ENCODE data around the gene PCYT2. TPM values are rescaled to one million over a fixed set of nuclear protein-coding genes. Genes with fewer than 3 reads are reported as not detected.

Gene PCYT2
- total RNA-seq, 1 donor from 2014 or later, result 6.8 TPM

DNA sequence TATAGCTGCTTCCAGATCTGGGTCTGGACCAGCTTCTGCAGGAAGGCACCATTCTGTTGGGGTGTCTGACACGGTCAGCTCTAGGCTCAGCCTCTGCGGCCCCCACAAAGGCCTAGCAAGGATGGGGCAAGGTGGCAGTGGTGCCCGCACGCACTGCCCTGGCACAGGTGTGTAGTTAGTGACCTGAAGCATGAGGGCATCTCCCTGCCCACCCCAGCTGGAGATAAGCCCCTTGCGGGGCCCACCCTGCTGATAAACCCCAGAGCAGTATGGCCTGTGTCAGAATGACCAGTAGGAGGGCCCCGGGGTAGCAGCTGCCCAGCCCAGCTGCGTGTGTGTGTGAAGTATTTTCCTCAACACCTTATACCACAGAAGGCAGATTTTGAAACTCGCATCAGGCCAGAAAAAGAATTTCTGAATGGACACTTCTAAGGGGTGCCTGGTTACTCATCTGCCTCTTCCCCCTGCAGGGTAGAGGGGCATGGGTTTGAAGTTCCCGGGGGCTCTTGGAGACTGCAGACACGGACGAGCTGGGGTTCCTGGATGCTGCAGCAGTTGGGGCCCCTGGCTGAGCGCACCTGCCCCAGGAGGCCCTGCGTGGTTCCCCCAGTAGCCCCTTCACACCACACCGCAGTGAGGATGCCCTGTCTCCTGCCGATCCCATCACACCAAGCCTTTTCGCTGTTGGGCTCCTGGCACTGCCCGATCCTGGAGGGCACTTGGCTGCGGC is 44.6 kb downstream of the PCYT2 start:
- TF ChIP-seq EZH2 (IDR thresholded peaks at IDR 0.05) (no peak), EZH2phosphoT487 (IDR thresholded peaks at IDR 0.05) (no peak)
- TF ChIP-seq, protein P1, sequence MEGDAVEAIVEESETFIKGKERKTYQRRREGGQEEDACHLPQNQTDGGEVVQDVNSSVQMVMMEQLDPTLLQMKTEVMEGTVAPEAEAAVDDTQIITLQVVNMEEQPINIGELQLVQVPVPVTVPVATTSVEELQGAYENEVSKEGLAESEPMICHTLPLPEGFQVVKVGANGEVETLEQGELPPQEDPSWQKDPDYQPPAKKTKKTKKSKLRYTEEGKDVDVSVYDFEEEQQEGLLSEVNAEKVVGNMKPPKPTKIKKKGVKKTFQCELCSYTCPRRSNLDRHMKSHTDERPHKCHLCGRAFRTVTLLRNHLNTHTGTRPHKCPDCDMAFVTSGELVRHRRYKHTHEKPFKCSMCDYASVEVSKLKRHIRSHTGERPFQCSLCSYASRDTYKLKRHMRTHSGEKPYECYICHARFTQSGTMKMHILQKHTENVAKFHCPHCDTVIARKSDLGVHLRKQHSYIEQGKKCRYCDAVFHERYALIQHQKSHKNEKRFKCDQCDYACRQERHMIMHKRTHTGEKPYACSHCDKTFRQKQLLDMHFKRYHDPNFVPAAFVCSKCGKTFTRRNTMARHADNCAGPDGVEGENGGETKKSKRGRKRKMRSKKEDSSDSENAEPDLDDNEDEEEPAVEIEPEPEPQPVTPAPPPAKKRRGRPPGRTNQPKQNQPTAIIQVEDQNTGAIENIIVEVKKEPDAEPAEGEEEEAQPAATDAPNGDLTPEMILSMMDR (IDR thresholded peaks at IDR 0.05), result no peak
- H3K9me3 Mint-ChIP-seq, result no peaks in the 10 kb centered on the region
- Histone ChIP-seq H3K79me2 (ENCODE audit: low read depth) (peaks cover 45% of the 10 kb centered on the region), H3K4me2 (no peak overlapping the region), H3K4me1 (peaks cover 9% of the 10 kb centered on the region), H3K27ac (peak overlapping the region; percentile 39), H3K27me3 (no peaks in the 10 kb centered on the region), H3K4me3 (no peak overlapping the region), H4K20me1 (ENCODE audit: low read depth) (peaks cover 52% of the 10 kb centered on the region), H2AFZ (replicated peaks) (no peak overlapping the region), H3F3A (ENCODE audit: low read depth) (peaks cover 59% of the 10 kb centered on the region), H3K9ac (no peak overlapping the region), H3K9me3 (ENCODE audit: low read depth) (no peaks in the 10 kb centered on the region), H3K36me3 (no peaks in the 10 kb centered on the region)
- no peak for DNase-seq (ENCODE audit: low spot score)
- peaks cover 6% of the 10 kb centered on the region for H3K36me3 Mint-ChIP-seq
- no peak overlapping the region for H3K27ac Mint-ChIP-seq
- H3K27me3 Mint-ChIP-seq (ENCODE audit: insufficient read depth, low read depth), result peaks cover 7% of the 10 kb centered on the region
- no peak overlapping the region for H3K4me3 Mint-ChIP-seq
- peaks cover 14% of the 10 kb centered on the region for H3K4me1 Mint-ChIP-seq

GRCh38 chr17:81865733-81866439 is 45.3 kb downstream of the PCYT2 start:
- Mint-ChIP-seq H3K9me3 (no peaks in the 10 kb centered on the region), H3K4me1 (peaks cover 14% of the 10 kb centered on the region), H3K36me3 (peaks cover 6% of the 10 kb centered on the region), H3K27me3 (ENCODE audit: insufficient read depth, low read depth) (peaks cover 10% of the 10 kb centered on the region), H3K27ac (no peak overlapping the region), H3K4me3 (peak overlapping the region; percentile 38)
- no peak overlapping the region for H3K27ac ChIP-seq
- DNase-seq (ENCODE audit: low spot score), result no peak
- H3K36me3 ChIP-seq, result no peaks in the 10 kb centered on the region
- H3K9me3 ChIP-seq (ENCODE audit: low read depth), result no peaks in the 10 kb centered on the region
- no peaks in the 10 kb centered on the region for H3K27me3 ChIP-seq
- peaks cover 46% of the 10 kb centered on the region for H3K79me2 ChIP-seq (ENCODE audit: low read depth)
- no peak overlapping the region for H3K9ac ChIP-seq
- peaks cover 9% of the 10 kb centered on the region for H3K4me1 ChIP-seq
- TF ChIP-seq, protein P1 (IDR thresholded peaks at IDR 0.05), result no peak
- no peak for TF ChIP-seq EZH2phosphoT487 (IDR thresholded peaks at IDR 0.05)
- no peak for TF ChIP-seq EZH2 (IDR thresholded peaks at IDR 0.05)
- peaks cover 52% of the 10 kb centered on the region for H4K20me1 ChIP-seq (ENCODE audit: low read depth)
- H2AFZ ChIP-seq (replicated peaks), result no peak overlapping the region
- no peak overlapping the region for H3K4me2 ChIP-seq
- peaks cover 65% of the 10 kb centered on the region for H3F3A ChIP-seq (ENCODE audit: low read depth)
- H3K4me3 ChIP-seq, result no peak overlapping the region

GRCh38 chr17:81865358-81865732 is 45.9 kb downstream of the PCYT2 start:
- Mint-ChIP-seq H3K27me3 (ENCODE audit: insufficient read depth, low read depth) (peaks cover 11% of the 10 kb centered on the region), H3K4me1 (peaks cover 16% of the 10 kb centered on the region), H3K27ac (no peak overlapping the region), H3K4me3 (peak overlapping the region; percentile 38), H3K9me3 (no peaks in the 10 kb centered on the region), H3K36me3 (peaks cover 6% of the 10 kb centered on the region)
- H2AFZ ChIP-seq (replicated peaks), result no peak overlapping the region
- peaks cover 42% of the 10 kb centered on the region for H3K79me2 ChIP-seq (ENCODE audit: low read depth)
- no peak overlapping the region for H3K27ac ChIP-seq
- H3K9me3 ChIP-seq (ENCODE audit: low read depth), result no peaks in the 10 kb centered on the region
- peaks cover 9% of the 10 kb centered on the region for H3K4me1 ChIP-seq
- no peak for DNase-seq (ENCODE audit: low spot score)
- H3K4me2 ChIP-seq, result no peak overlapping the region
- no peaks in the 10 kb centered on the region for H3K36me3 ChIP-seq
- no peak overlapping the region for H3K4me3 ChIP-seq
- H4K20me1 ChIP-seq (ENCODE audit: low read depth), result peaks cover 50% of the 10 kb centered on the region
- H3F3A ChIP-seq (ENCODE audit: low read depth), result peaks cover 63% of the 10 kb centered on the region
- H3K9ac ChIP-seq, result no peak overlapping the region
- H3K27me3 ChIP-seq, result no peaks in the 10 kb centered on the region
- no peak for TF ChIP-seq EZH2phosphoT487 (IDR thresholded peaks at IDR 0.05)

Data from neural progenitor cell (in vitro differentiated cells).